ENCODE results near the gene DDAH1.
"Not testable (repeated sequence)": the region's sequence is repeated elsewhere in the genome, so short reads cannot be mapped to it uniquely, and the experiment has no call there.

Gene DDAH1

GRCh38 chr1:85352055-85352454, 112.9 kb downstream of the DDAH1 start:
- peaks cover 13% of the 10 kb centered on the region for H3K4me1 Mint-ChIP-seq
- no peak for TF ChIP-seq CTCF (IDR thresholded peaks at IDR 0.05; ENCODE audit: unreplicated experiment in 3 of 3)
- H3K9me3 Mint-ChIP-seq: peaks cover 3% of the 10 kb centered on the region
- no peak overlapping the region for H3K4me3 Mint-ChIP-seq
- H3K27ac Mint-ChIP-seq: no peak overlapping the region
- H3K27me3 Mint-ChIP-seq (ENCODE audit: low read depth): no peaks in the 10 kb centered on the region
- H3K36me3 Mint-ChIP-seq (ENCODE audit: low read depth): peaks cover 19% of the 10 kb centered on the region

GRCh38 chr1:85351202-85351828, 113.6 kb downstream of the DDAH1 start:
- Mint-ChIP-seq H3K27me3 (ENCODE audit: low read depth) (no peaks in the 10 kb centered on the region), H3K27ac (no peak overlapping the region), H3K4me3 (no peak overlapping the region), H3K9me3 (peaks cover 3% of the 10 kb centered on the region), H3K4me1 (peaks cover 13% of the 10 kb centered on the region), H3K36me3 (ENCODE audit: low read depth) (peaks cover 19% of the 10 kb centered on the region)
- no peak for TF ChIP-seq CTCF (IDR thresholded peaks at IDR 0.05; ENCODE audit: unreplicated experiment in 3 of 3)

GRCh38 chr1:85349224-85349623, 115.7 kb downstream of the DDAH1 start:
- Mint-ChIP-seq H3K27ac (no peak overlapping the region), H3K36me3 (ENCODE audit: low read depth) (peaks cover 19% of the 10 kb centered on the region), H3K4me1 (no peaks in the 10 kb centered on the region)

GRCh38 chr1:85347908-85348307, 117.1 kb downstream of the DDAH1 start:
- Mint-ChIP-seq H3K36me3 (ENCODE audit: low read depth) (peaks cover 19% of the 10 kb centered on the region), H3K27ac (no peak overlapping the region), H3K4me3 (no peak overlapping the region), H3K9me3 (peaks cover 3% of the 10 kb centered on the region), H3K4me1 (peaks cover 10% of the 10 kb centered on the region), H3K27me3 (ENCODE audit: low read depth) (no peaks in the 10 kb centered on the region)
- no peak for TF ChIP-seq CTCF (IDR thresholded peaks at IDR 0.05; ENCODE audit: unreplicated experiment in 3 of 3)

More at GRCh38 chr1:85349224-85349623, 115.7 kb downstream of the DDAH1 start:
- H3K27me3 Mint-ChIP-seq (ENCODE audit: low read depth): no peaks in the 10 kb centered on the region
- H3K9me3 Mint-ChIP-seq: peaks cover 3% of the 10 kb centered on the region
- TF ChIP-seq CTCF (IDR thresholded peaks at IDR 0.05; ENCODE audit: unreplicated experiment in 3 of 3): no peak
- no peak overlapping the region for H3K4me3 Mint-ChIP-seq

GRCh38 chr1:85347275-85347674, 117.7 kb downstream of the DDAH1 start:
- H3K27ac Mint-ChIP-seq; H3K27me3 Mint-ChIP-seq (ENCODE audit: low read depth); H3K4me3 Mint-ChIP-seq; H3K9me3 Mint-ChIP-seq: not testable (repeated sequence)
- peaks cover 12% of the 10 kb centered on the region for H3K4me1 Mint-ChIP-seq
- peaks cover 19% of the 10 kb centered on the region for H3K36me3 Mint-ChIP-seq (ENCODE audit: low read depth)

GRCh38 chr1:85344256-85344694, 120.7 kb downstream of the DDAH1 start:
- peak in 2 of 3 experiments; percentile 31 to 45 for TF ChIP-seq CTCF (IDR thresholded peaks at IDR 0.05; ENCODE audit: unreplicated experiment in 3 of 3)
- peaks cover 34% of the 10 kb centered on the region for H3K4me1 Mint-ChIP-seq
- peaks cover 3% of the 10 kb centered on the region for H3K9me3 Mint-ChIP-seq
- H3K27me3 Mint-ChIP-seq (ENCODE audit: low read depth): no peaks in the 10 kb centered on the region
- peak overlapping the region in 1 of 3 experiments; percentile 87 for H3K27ac Mint-ChIP-seq
- peaks cover 15% of the 10 kb centered on the region for H3K36me3 Mint-ChIP-seq (ENCODE audit: low read depth)
- H3K4me3 Mint-ChIP-seq: no peak overlapping the region

Measured in nephron (organoid).